Astrocyte of the spinal cord (primary cell): ENCODE results near the gene PPP3CA.
A peak's percentile ranks its signal among the peaks of the same experiment; 100 is the strongest.

Source experiments
- DNase-seq: peaks from one replicate; pipeline ENCODE4 v3.0.0; 2011; ENCODE audit warnings: low read depth, low spot score
- H3K4me3 ChIP-seq: 2 replicates; pipeline ENCODE4 v1.5.1; 2011; ENCODE audit warnings: low read depth, mild to moderate bottlenecking, low read length, moderate library complexity
- CTCF ChIP-seq: IDR thresholded peaks from 2 replicates; pipeline ENCODE4 v1.5.1; 2012; ENCODE audit warnings: low read depth, mild to moderate bottlenecking, low read length, inconsistent platforms
- in situ Hi-C: cut with HindIII; loops from 2 replicates; pipeline ENCODE4 v1.10.0; 2017; ENCODE audit warnings: low sequenced_read_pairs

Gene PPP3CA

GRCh38 chr4:101279377-101279871 is 67.9 kb downstream of the PPP3CA start:
- no peak for TF ChIP-seq CTCF
- in situ Hi-C loops: no loop called here
- DNase-seq: peak; percentile 93
- no peak overlapping the region for H3K4me3 ChIP-seq

GRCh38 chr4:101277671-101278070 is 69.7 kb downstream of the PPP3CA start:
- in situ Hi-C loops: no loop called here
- no peak overlapping the region for H3K4me3 ChIP-seq
- no peak for TF ChIP-seq CTCF
- DNase-seq: peak; percentile 69

GRCh38 chr4:101276661-101277060 is 70.7 kb downstream of the PPP3CA start:
- no peak for DNase-seq
- in situ Hi-C loops: no loop called here
- H3K4me3 ChIP-seq: no peak overlapping the region
- TF ChIP-seq CTCF: no peak

GRCh38 chr4:101274888-101275752 is 72.2 kb downstream of the PPP3CA start:
- in situ Hi-C loops: no loop called here

GRCh38 chr4:101271516-101271915 is 75.8 kb downstream of the PPP3CA start:
- TF ChIP-seq CTCF: no peak
- no peak overlapping the region for H3K4me3 ChIP-seq
- in situ Hi-C loops: no loop called here
- no peak for DNase-seq

More at GRCh38 chr4:101274888-101275752, 72.2 kb downstream of the PPP3CA start:
- H3K4me3 ChIP-seq: no peak overlapping the region
- TF ChIP-seq CTCF: no peak
- no peak for DNase-seq

- no peak for DNase-seq
- no peak for TF ChIP-seq CTCF
- H3K4me3 ChIP-seq: no peak overlapping the region
- in situ Hi-C loops: no loop called here
Observed at GRCh38 chr4:101269682-101270081, 77.6 kb downstream of the PPP3CA start.
